T-cell (primary cell): ENCODE results near the gene DYNC2LI1. TPM values are rescaled to one million over a fixed set of nuclear protein-coding genes. Genes with fewer than 3 reads are reported as not detected.

Experiments used
- ATAC-seq, 4 experiments: fragments of 200-7000 bp in 3 of 4; fragments of 150-1000 bp in 1 of 4; cut with Tn5 transposase; replicated peaks in 1 of 4; 1 replicate in 3 of 4; 2 replicates in 1 of 4; pipeline ENCODE4 v1.10.0; 2021; ENCODE audit warnings: moderate library complexity in 3 of 4, mild to moderate bottlenecking in 2 of 4, moderate number of reproducible peaks in 1 of 4
- CTCF ChIA-PET, 2 donors: fragments of 300-600 bp; sonication (Branson Sonifier 250); formaldehyde crosslinking; loops; one replicate each; lab custom pipeline; 2022; ENCODE audit warnings: antibody characterized with exemption in 2 of 2; lab: Charles Lee
- POLR2A ChIA-PET, 2 donors: fragments of 300-600 bp; sonication (Branson Sonifier 250); formaldehyde crosslinking; loops; one replicate each; lab custom pipeline; 2022; ENCODE audit warnings: antibody characterized with exemption in 2 of 2; lab: Charles Lee
- DNase-seq, 35 experiments: peaks; one replicate each; pipeline versions ENCODE4 v3.0.0 to v3.0.0-alpha.2; 2013 to 2023
- H3K27ac ChIP-seq: one replicate; pipeline ENCODE4 v1.5.1; 2013; ENCODE audit warnings: low read length
- H3K27me3 ChIP-seq, 2 experiments: replicated peaks in 1 of 2; 1 replicate in 1 of 2; 2 replicates in 1 of 2; pipeline versions ENCODE4 v1.6.1 to v1.7.0; 2013; ENCODE audit warnings: low read length in 1 of 2, mixed read lengths in 1 of 2; ENCODE audit not compliant: control insufficient read depth in 2 of 2, insufficient read depth in 2 of 2; ENCODE audit errors: extremely low read depth in 1 of 2
- H3K36me3 ChIP-seq, 2 donors: 1 replicate in 1 of 2; 2 replicates in 1 of 2; pipeline versions ENCODE4 v1.6.1 to v1.7.0; 2013; ENCODE audit warnings: low read length in 1 of 2; ENCODE audit not compliant: control insufficient read depth in 2 of 2, insufficient read depth in 1 of 2; ENCODE audit errors: extremely low read depth in 1 of 2
- H3K4me1 ChIP-seq, 2 experiments: 1 replicate in 1 of 2; 2 replicates in 1 of 2; pipeline versions ENCODE4 v1.6.1 to v1.7.0; 2013; ENCODE audit warnings: low read length in 2 of 2, mixed read lengths in 1 of 2; ENCODE audit not compliant: insufficient read depth in 2 of 2, control insufficient read depth in 1 of 2; ENCODE audit errors: extremely low read depth in 1 of 2
- H3K4me3 ChIP-seq, 2 donors: 1 replicate in 1 of 2; 2 replicates in 1 of 2; pipeline versions ENCODE4 v1.5.1 to v1.7.0; 2013; ENCODE audit warnings: mild to moderate bottlenecking in 2 of 2, low read length in 1 of 2, moderate library complexity in 1 of 2; ENCODE audit not compliant: control insufficient read depth in 1 of 2; ENCODE audit errors: extremely low read depth in 1 of 2
- H3K9me3 ChIP-seq: 2 replicates; pipeline ENCODE4 v1.7.0; 2013
- H3K27ac Mint-ChIP-seq, 2 donors: one replicate each; pipeline ENCODE4 v1.8.0; 2020 to 2021; ENCODE audit warnings: mild to moderate bottlenecking in 2 of 2, mixed read lengths in 2 of 2
- H3K27me3 Mint-ChIP-seq, 2 donors: one replicate each; pipeline ENCODE4 v1.8.0; 2021 to 2022; ENCODE audit warnings: mixed read lengths in 2 of 2
- H3K36me3 Mint-ChIP-seq: one replicate; pipeline ENCODE4 v1.8.0; 2021; ENCODE audit warnings: mixed read lengths
- H3K4me1 Mint-ChIP-seq, 3 donors: one replicate each; pipeline ENCODE4 v1.8.0; 2020 to 2022; ENCODE audit warnings: mixed read lengths in 3 of 3, mild to moderate bottlenecking in 1 of 3
- H3K4me3 Mint-ChIP-seq, 3 donors: one replicate each; pipeline ENCODE4 v1.8.0; 2020 to 2022; ENCODE audit warnings: mild to moderate bottlenecking in 3 of 3, mixed read lengths in 3 of 3, moderate library complexity in 3 of 3
- H3K9me3 Mint-ChIP-seq, 3 donors: one replicate each; pipeline ENCODE4 v1.8.0; 2020 to 2022; ENCODE audit warnings: mixed read lengths in 3 of 3
- WGBS: methylation state at CpG from one replicate; pipeline ENCODE4 v1.1.5; 2013; ENCODE audit warnings: missing lambda C conversion rate; ENCODE audit not compliant: insufficient coverage; 5-methylcytosine and 5-hydroxymethylcytosine counted together
- total RNA-seq, 35 experiments: library from RNA in 6 of 35; stranded (reverse) in 6 of 35; fragments of 120-200 nt in 1 of 35; gene quantifications; one replicate each; pipeline versions ENCODE4 v1.2.1 to v1.2.4 and lab custom pipeline; 2013 to 2026

DYNC2LI1 gene
- total RNA-seq, 5 donors from 2014 or later (not counting 1 experiment from before 2014, with no cell fraction given), result 2.4 to 4.7 (median 3.7) TPM

DNA sequence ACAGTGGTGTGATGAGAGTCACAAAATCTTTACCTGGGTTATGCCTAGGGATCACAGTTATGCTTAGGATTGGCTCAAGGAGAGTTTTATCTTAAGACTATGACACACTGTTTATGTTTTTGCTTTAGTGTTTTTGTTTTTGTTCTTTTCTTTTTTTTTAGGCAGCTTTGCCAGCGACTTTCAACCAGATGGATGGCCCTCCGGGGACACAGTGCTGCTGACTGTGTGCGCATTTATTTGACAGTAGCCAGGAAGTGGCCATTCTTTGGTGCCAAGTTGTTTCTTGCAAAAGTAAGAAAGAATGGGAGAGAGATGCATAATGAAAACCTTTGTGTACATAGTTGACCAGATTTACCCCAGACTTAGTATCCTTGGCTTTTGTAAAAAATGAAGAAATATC lies 15.1 kb upstream of the DYNC2LI1 start:
- 100% methylated on average over 1 of the region's 3 CpGs for WGBS
- Histone ChIP-seq H3K27ac (no peak overlapping the region), H3K9me3 (no peaks in the 10 kb centered on the region), H3K4me3 (no peak overlapping the region), H3K27me3 (no peaks in the 10 kb centered on the region), H3K36me3 (no peaks in the 10 kb centered on the region), H3K4me1 (no peaks in the 10 kb centered on the region)
- ChIA-PET POLR2A (no interaction called here), CTCF (no interaction called here)
- no peak overlapping the region for H3K27ac Mint-ChIP-seq
- H3K36me3 Mint-ChIP-seq, result no peaks in the 10 kb centered on the region
- DNase-seq (no peak), ATAC-seq (no peak)
- no peak overlapping the region for H3K4me3 Mint-ChIP-seq
- no peaks in the 10 kb centered on the region for H3K4me1 Mint-ChIP-seq
- H3K9me3 Mint-ChIP-seq, result no peaks in the 10 kb centered on the region
- H3K27me3 Mint-ChIP-seq, result peaks cover 0 to 4% of the 10 kb centered on the region in 2 donors

DNA sequence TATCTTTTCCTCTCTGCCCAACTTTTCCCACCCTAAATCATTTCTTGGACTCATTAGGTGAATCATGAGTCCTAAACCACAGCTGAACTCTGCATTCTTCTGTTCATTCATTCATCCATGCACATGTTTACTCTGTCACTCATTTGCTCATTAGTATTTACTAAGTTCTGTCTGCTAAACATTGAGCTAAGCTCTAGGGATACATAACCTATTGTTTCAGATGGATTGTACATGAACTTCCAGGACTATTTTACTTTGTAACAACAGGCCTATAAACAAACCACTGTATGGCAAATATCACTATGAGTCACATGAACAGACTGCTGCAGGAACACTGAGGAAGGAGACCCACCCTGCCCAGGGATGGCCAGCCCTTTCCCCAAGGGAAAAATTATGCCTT lies 14.6 kb upstream of the DYNC2LI1 start:
- ATAC-seq, result no peak
- no peak for DNase-seq
- no peak overlapping the region for H3K4me3 Mint-ChIP-seq
- H3K36me3 ChIP-seq, result no peaks in the 10 kb centered on the region
- H3K9me3 ChIP-seq, result no peaks in the 10 kb centered on the region
- H3K4me1 ChIP-seq, result no peaks in the 10 kb centered on the region
- no peaks in the 10 kb centered on the region for H3K9me3 Mint-ChIP-seq
- no peaks in the 10 kb centered on the region for H3K36me3 Mint-ChIP-seq
- H3K27ac ChIP-seq, result no peak overlapping the region
- peaks cover 0 to 4% of the 10 kb centered on the region in 2 donors for H3K27me3 Mint-ChIP-seq
- ChIA-PET POLR2A (no interaction called here), CTCF (interaction anchor here in 1 of 2 donors (0.6 kb wide), 1 partner anchor 111 kb away, joined by 3 read pairs; no protein-coding TSS in a partner anchor)
- no peaks in the 10 kb centered on the region for H3K27me3 ChIP-seq
- no peaks in the 10 kb centered on the region for H3K4me1 Mint-ChIP-seq
- no peak overlapping the region for H3K27ac Mint-ChIP-seq
- H3K4me3 ChIP-seq, result no peak overlapping the region

DNA sequence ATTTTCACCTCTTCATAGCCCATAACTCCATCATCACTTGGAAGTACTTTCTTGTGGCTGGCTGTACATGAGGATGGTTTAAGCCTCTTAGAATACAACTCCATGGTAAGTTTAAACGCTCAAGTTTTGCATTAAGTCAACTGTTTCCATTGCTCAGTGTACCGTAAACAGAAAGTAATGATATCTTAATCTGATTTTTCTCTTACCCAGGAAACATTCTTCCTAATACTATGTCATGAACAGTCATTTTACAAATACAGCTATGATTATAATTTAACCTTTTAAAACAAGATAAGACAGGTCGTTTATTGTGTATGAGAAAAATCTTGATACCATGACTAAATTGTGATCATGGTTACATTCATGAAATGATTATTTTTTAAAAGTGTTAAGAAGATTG lies 11.6 kb upstream of the DYNC2LI1 start:
- ChIA-PET CTCF (no interaction called here), POLR2A (no interaction called here)
- no peak for DNase-seq
- WGBS, result no CpG with 5 or more reads among the region's 3 CpGs
- Mint-ChIP-seq H3K4me3 (no peak overlapping the region), H3K36me3 (peaks cover 3% of the 10 kb centered on the region), H3K9me3 (no peaks in the 10 kb centered on the region), H3K27me3 (no peaks in the 10 kb centered on the region), H3K27ac (no peak overlapping the region), H3K4me1 (no peaks in the 10 kb centered on the region)
- Histone ChIP-seq H3K4me1 (no peaks in the 10 kb centered on the region), H3K4me3 (no peak overlapping the region), H3K36me3 (no peaks in the 10 kb centered on the region), H3K27me3 (no peaks in the 10 kb centered on the region), H3K9me3 (no peaks in the 10 kb centered on the region), H3K27ac (no peak overlapping the region)
- no peak for ATAC-seq

DNA sequence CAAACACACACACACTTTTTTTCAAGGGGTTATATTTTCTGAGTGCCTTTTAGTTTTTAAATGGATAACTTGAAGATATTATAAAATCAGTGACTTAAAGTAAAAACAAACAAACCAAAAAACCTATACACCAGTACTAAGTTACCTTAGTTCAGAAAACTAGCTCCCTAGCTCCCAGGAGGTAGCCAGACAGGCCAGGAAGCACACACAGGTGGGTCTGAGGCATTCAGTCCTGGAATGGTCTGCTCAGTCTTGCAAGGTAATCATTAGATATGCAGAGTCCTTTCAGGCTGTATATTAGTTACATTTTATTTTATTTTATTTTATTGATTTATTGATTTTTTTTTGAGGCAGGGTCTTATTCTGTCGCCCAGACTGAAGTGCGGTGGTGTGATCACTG lies 10.7 kb upstream of the DYNC2LI1 start:
- ChIA-PET CTCF (no interaction called here), POLR2A (no interaction called here)
- no peak for DNase-seq
- 100% methylated on average over 2 of the region's 2 CpGs for WGBS
- Histone ChIP-seq H3K4me1 (no peaks in the 10 kb centered on the region), H3K4me3 (no peak overlapping the region), H3K9me3 (no peaks in the 10 kb centered on the region), H3K27me3 (no peaks in the 10 kb centered on the region), H3K36me3 (no peaks in the 10 kb centered on the region), H3K27ac (no peak overlapping the region)
- no peak overlapping the region for H3K27ac Mint-ChIP-seq
- no peaks in the 10 kb centered on the region for H3K4me1 Mint-ChIP-seq
- ATAC-seq, result no peak
- H3K36me3 Mint-ChIP-seq, result peaks cover 3% of the 10 kb centered on the region
- H3K9me3 Mint-ChIP-seq, result no peaks in the 10 kb centered on the region
- H3K4me3 Mint-ChIP-seq, result no peak overlapping the region
- H3K27me3 Mint-ChIP-seq, result no peaks in the 10 kb centered on the region

DNA sequence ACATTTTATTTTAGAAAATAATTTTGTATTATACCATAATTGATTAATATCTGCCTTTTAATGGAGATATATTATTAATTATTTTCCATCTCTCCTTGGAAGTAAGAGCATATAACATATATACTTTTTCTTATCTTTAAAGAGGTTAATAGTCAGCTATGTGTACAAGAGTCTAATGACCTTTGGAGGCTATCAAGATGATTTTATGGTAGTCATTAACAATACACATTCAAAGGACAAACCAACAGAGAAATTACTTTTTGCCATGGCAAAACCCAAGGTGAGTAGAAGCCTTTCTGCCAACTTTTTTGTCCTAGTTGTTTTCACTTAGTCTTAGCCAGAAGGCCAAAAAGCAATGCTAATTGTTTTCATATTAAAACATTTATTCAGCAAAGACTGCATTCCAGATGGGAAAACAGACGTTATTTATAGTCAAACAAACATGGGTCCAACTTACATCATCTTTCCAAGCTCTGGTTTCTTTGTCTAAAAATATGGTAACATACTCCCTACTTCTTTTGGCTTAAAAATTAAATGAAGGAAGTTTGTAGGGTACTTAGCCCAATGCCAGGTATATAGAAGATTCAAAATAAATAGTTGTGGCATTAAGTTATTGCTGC lies 9.6 kb upstream of the DYNC2LI1 start:
- no CpG with 5 or more reads among the region's 1 CpG for WGBS
- POLR2A ChIA-PET, result no interaction called here

DNA sequence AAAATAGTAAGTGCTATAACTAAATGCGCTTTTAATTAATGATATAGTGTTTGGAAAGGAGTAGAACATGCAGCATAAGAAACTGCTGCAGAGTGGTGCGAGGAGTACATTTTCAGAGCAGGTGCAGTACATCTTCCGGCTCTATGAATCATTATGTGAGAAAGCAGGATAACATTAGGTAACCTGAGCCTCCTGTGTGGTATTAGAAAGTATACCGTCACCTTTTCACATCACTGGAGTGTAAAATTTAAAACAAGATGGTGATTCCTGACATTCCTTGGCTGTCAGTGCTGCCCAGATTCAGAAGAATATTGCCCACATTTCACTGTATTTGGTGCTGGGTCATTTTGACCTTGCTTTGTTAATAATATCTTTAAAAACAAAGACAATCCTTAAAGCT lies 7.8 kb upstream of the DYNC2LI1 start:
- ChIA-PET POLR2A (no interaction called here), CTCF (no interaction called here)
- DNase-seq, result no peak
- no peak overlapping the region for H3K27ac ChIP-seq
- H3K27me3 ChIP-seq, result no peaks in the 10 kb centered on the region
- no peak overlapping the region for H3K27ac Mint-ChIP-seq
- H3K4me1 ChIP-seq, result no peaks in the 10 kb centered on the region
- H3K36me3 Mint-ChIP-seq, result peaks cover 3% of the 10 kb centered on the region
- no peak for ATAC-seq
- no peak overlapping the region for H3K4me3 Mint-ChIP-seq
- no peaks in the 10 kb centered on the region for H3K9me3 ChIP-seq
- WGBS, result 84% methylated on average over 2 of the region's 4 CpGs
- H3K27me3 Mint-ChIP-seq, result peaks cover 2 to 3% of the 10 kb centered on the region in 2 donors
- no peak overlapping the region for H3K4me3 ChIP-seq
- H3K9me3 Mint-ChIP-seq, result no peaks in the 10 kb centered on the region
- no peaks in the 10 kb centered on the region for H3K36me3 ChIP-seq
- H3K4me1 Mint-ChIP-seq, result no peaks in the 10 kb centered on the region

More for the DNA sequence above, 9.6 kb upstream of the DYNC2LI1 start:
- peaks cover 3% of the 10 kb centered on the region for H3K36me3 Mint-ChIP-seq
- H3K27me3 Mint-ChIP-seq, result peaks cover 0 to under 1% of the 10 kb centered on the region in 2 donors
- no peaks in the 10 kb centered on the region for H3K4me1 ChIP-seq
- ATAC-seq (no peak), DNase-seq (no peak)
- H3K36me3 ChIP-seq, result no peaks in the 10 kb centered on the region
- no peaks in the 10 kb centered on the region for H3K4me1 Mint-ChIP-seq
- CTCF ChIA-PET, result interaction anchor here in 1 of 2 donors (0.6 kb wide), 1 partner anchor 13 kb away, joined by 5 read pairs; no protein-coding TSS in a partner anchor
- H3K27ac ChIP-seq, result no peak overlapping the region
- H3K9me3 Mint-ChIP-seq, result no peaks in the 10 kb centered on the region
- no peak overlapping the region for H3K27ac Mint-ChIP-seq
- H3K4me3 Mint-ChIP-seq, result no peak overlapping the region
- H3K4me3 ChIP-seq, result no peak overlapping the region
- H3K27me3 ChIP-seq, result no peaks in the 10 kb centered on the region
- no peaks in the 10 kb centered on the region for H3K9me3 ChIP-seq
